ENCODE results near the gene ALDH2. TPM values are rescaled to one million over a fixed set of nuclear protein-coding genes. Genes with fewer than 3 reads are reported as not detected.

ALDH2 gene
- total RNA-seq, 1 donor: 40.9 TPM

GRCh38 chr12:111776836-111777344, 10.2 kb downstream of the ALDH2 start:
- no peak for DNase-seq (ENCODE audit: low read depth)
- H3K4me3 ChIP-seq (ENCODE audit: low read depth, low read length): no peak overlapping the region
- TF ChIP-seq CTCF (IDR thresholded peaks at IDR 0.05; ENCODE audit: insufficient read depth, low read length): no peak

- no peak for DNase-seq (ENCODE audit: low read depth)
- TF ChIP-seq CTCF (IDR thresholded peaks at IDR 0.05; ENCODE audit: insufficient read depth, low read length): no peak
- H3K4me3 ChIP-seq (ENCODE audit: low read depth, low read length): no peak overlapping the region
Measured at GRCh38 chr12:111777345-111778045, 10.8 kb downstream of the ALDH2 start.

GRCh38 chr12:111780166-111780565, 13.4 kb downstream of the ALDH2 start:
- TF ChIP-seq CTCF (IDR thresholded peaks at IDR 0.05; ENCODE audit: insufficient read depth, low read length): no peak
- DNase-seq (ENCODE audit: low read depth): no peak
- H3K4me3 ChIP-seq (ENCODE audit: low read depth, low read length): no peak overlapping the region

GRCh38 chr12:111780615-111781014, 13.9 kb downstream of the ALDH2 start:
- DNase-seq (ENCODE audit: low read depth): no peak
- no peak for TF ChIP-seq CTCF (IDR thresholded peaks at IDR 0.05; ENCODE audit: insufficient read depth, low read length)
- H3K4me3 ChIP-seq (ENCODE audit: low read depth, low read length): no peak overlapping the region

GRCh38 chr12:111781085-111781658, 14.4 kb downstream of the ALDH2 start:
- DNase-seq (ENCODE audit: low read depth): no peak
- TF ChIP-seq CTCF (IDR thresholded peaks at IDR 0.05; ENCODE audit: insufficient read depth, low read length): no peak
- no peak overlapping the region for H3K4me3 ChIP-seq (ENCODE audit: low read depth, low read length)

GRCh38 chr12:111783046-111783445, 16.3 kb downstream of the ALDH2 start:
- no peak for TF ChIP-seq CTCF (IDR thresholded peaks at IDR 0.05; ENCODE audit: insufficient read depth, low read length)
- H3K4me3 ChIP-seq (ENCODE audit: low read depth, low read length): no peak overlapping the region
- no peak for DNase-seq (ENCODE audit: low read depth)

All from fibroblast of the aortic adventitia (primary cell).